GM18870 (cell line): ENCODE measurements around the gene LRMDA.

Source experiments
- ATAC-seq: cut with Tn5 transposase; IDR thresholded peaks from one replicate; pipeline ENCODE4 v1.9.1; 2021; ENCODE audit warnings: moderate library complexity; ENCODE audit not compliant: unreplicated experiment

Gene LRMDA

GRCh38 chr10:76085817-76086167, 654.4 kb downstream of the LRMDA start:
- no peak for ATAC-seq

DNA sequence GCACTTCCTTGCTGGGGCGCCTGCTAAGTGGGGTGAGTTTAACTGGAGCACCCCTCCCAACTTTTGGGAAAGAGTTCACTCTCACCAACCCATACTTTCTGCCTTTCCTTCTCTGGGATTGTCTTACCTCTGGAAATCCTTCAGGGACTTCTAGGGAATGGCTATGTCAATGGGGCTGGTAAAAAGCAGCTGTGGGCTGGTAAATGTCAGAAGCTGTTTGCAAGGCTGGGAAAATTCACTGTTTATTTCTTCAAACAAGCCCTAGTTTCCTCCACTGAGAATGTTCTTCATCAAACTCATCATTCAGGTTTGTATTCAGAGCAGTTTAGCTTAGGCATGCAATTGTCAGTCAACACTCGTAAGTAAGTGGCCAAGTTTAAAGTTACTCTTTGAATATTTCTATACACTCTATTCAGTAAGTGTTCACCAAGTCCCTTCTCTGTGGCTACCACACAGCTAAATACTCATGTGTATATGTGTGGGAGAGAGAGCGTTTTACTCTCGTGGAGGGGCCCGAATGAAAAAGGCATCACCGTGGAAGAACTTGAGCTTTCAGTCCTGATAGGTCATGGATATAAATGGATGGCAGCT, 654.8 kb downstream of the LRMDA start:
- no peak for ATAC-seq

- no peak for ATAC-seq
Observed at GRCh38 chr10:76086761-76087639, 655.6 kb downstream of the LRMDA start.

DNA sequence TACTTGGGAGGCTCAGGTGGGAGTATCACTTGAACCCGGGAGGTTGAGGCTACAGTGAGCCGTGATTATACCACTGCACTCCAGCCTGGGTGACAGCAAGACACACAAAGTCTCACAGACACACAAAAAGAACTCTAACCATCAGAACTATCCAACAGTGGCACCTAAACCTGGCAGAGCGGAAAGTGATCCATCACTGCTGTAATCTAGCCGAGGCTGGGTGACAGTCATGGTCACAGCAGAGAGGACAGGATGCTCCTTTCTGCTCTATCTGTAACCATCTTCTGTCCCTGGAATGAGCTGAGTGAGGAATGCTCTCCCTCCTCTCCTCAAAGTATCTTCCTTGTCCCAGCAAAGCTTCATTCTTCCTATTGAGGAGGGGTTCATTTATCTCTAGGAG, 656.6 kb downstream of the LRMDA start:
- ATAC-seq, result no peak

- ATAC-seq, result no peak
Observed at GRCh38 chr10:76088980-76089379, 657.6 kb downstream of the LRMDA start.

GRCh38 chr10:76089556-76090180, 658.2 kb downstream of the LRMDA start:
- no peak for ATAC-seq

DNA sequence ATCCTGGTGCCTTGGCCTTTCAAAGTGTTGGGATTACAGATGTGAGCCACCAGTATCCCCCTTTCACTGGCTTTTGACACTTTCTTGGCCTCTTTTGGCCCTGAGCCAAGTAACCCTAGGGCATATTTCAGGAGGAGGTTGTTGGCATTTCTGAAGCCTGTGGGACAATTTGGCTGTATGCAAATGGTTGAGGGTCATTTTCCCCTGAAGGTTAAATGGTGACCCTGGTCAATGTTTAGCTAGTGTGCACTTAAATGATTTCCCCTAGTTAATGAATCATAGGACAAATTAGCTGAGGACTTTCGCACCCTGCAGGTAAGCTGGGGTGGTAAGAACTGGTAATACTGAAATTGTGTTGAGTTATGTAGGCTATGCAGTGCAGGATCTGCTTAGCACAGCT, 660.5 kb downstream of the LRMDA start:
- no peak for ATAC-seq

- ATAC-seq, result no peak
Observed at GRCh38 chr10:76106611-76107010, 675.2 kb downstream of the LRMDA start.

GRCh38 chr10:76108563-76109359, 677.3 kb downstream of the LRMDA start:
- no peak for ATAC-seq

DNA sequence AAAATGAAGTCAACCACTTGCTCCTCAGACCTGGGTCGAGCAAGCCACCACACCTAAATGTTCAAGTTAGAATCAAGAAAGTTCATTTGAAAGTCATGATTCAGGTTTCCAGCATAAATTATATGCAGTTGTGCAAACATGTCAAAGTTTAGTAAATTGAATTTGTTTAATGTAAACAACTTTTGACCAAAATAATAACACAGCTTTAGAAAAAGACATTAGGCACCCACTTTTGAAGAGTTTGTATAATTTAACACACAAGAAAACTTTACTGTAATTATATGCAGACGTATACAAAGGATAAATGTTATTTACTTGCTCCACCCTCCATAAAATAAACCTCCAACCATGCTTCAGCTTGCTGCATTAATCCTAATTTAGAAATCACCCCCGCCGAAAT, 680.0 kb downstream of the LRMDA start:
- no peak for ATAC-seq

- no peak for ATAC-seq
Observed at GRCh38 chr10:76111986-76112825, 680.8 kb downstream of the LRMDA start.

DNA sequence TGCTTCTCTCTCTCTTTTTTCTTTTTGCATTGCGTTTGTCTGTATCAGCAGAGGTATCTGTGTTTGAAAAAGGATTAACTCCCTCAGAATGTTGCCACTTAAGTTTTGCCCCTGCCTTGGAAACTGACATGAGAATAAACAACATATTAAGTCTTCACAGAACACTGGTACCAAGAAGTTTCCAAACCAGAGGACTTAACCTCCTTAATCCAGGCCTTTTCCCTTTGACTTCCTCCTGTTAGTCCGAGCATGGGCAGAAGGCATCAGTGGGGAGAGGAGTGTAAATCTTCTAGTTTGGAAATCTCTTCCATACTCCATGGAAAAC, 681.4 kb downstream of the LRMDA start:
- ATAC-seq, result no peak

DNA sequence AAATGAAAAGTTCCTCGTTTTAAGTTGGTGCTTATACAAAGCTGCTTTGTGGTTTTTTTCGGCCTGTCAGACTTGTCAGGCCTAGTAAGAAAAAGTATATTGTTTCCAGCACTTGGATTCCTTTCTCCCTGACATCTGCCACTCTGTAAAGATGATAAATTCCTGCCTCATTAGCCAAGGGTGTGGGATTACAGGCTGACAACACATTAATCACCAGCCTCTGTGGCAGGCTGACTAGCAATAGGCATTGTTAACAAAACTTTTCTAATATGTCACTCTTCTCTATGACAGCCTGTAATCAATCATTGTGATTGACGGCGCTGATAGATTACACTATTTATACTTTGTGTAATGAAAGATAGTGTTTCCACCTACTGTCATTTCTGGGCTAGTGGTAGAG, 682.5 kb downstream of the LRMDA start:
- no peak for ATAC-seq

GRCh38 chr10:76114581-76115001, 683.2 kb downstream of the LRMDA start:
- no peak for ATAC-seq

- no peak for ATAC-seq
Observed at GRCh38 chr10:76115131-76115470, 683.7 kb downstream of the LRMDA start.

- no peak for ATAC-seq
Observed at GRCh38 chr10:76115471-76116155, 684.2 kb downstream of the LRMDA start.

GRCh38 chr10:76116523-76116922, 685.1 kb downstream of the LRMDA start:
- no peak for ATAC-seq

- ATAC-seq, result no peak
Observed at GRCh38 chr10:76117949-76118348, 686.5 kb downstream of the LRMDA start.

- no peak for ATAC-seq
Observed at GRCh38 chr10:76119036-76119435, 687.6 kb downstream of the LRMDA start.

GRCh38 chr10:76119515-76119914, 688.1 kb downstream of the LRMDA start:
- no peak for ATAC-seq
